ENCODE measurements around the gene RAB5IF.

DNA sequence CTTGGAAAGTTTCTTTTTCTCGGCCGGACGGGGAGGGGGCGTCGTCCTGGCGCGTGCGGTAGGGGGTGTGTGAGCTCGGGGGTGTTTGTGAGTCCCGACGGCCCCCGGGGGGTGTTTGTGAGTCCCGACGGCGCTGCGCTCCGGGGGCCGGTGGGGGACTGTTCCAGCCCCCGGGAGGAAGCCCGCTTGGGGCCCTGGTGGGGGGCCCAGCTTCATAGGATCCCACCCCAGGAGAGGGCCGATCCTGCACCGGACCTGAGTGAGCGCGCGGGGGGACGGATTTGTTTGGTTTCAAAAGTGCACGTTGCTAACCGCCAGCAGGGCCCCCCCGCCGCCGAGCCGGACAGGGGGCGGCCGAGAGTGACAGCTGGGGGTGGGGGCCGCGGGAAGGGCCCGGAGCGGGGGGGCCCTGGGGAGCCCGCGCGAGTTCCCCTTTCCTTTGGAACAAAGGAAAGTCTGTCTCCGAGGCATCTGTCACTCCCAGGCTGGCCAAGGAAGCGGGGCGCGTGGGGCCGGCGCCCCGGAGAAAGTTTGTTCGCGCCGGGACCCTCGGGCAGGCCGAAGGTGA, 31.7 kb upstream of the RAB5IF start:
- no peak for TF ChIP-seq CTCF (IDR thresholded peaks at IDR 0.05)
- TF ChIP-seq EZH2 (IDR thresholded peaks at IDR 0.05; ENCODE audit: borderline replicate concordance, insufficient read depth, low read depth, low read length, poor library complexity, severe bottlenecking) = no peak
